ENCODE results near the gene ARHGAP1. TPM values are rescaled to one million over a fixed set of nuclear protein-coding genes. Genes with fewer than 3 reads are reported as not detected.

Gene ARHGAP1
- polyA plus RNA-seq, 3 donors = 31.6 to 59.3 (median 44.1) TPM

DNA sequence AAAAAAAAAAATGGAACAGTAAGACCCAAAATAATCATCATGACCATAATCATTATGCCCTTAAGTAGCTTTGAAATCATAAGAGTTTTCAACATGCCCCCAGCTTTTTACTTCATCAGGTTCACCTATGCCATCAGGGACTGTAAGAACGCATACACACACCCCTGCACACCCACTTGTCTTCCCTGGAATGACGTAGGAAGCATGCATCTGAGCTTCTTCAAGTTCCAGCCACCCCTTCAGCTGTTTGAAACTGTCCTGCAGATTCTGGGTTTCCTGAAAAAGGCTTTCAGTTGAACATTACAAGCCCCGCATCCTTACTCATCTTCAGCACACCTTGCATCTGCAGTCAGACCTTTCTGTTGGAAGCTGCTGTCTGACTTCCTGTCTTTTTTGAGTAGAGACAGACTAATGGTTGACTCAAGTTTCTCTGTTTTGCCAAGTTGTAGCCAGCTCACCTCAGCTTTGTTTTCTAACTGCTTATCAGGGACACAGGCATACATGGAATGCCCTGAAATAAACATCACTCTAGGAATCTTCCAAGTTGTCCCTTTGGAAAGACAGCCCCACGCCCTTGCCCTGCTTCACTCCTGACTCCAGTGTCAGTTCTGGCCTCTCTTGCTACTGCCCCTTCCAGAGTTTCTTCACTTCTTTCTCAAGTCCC lies 37.0 kb downstream of the ARHGAP1 start:
- Mint-ChIP-seq H3K27ac (peak overlapping the region in 3 of 7 donors; percentile 3 to 61 (median 46)), H3K36me3 (peaks cover 82 to 97% of the 10 kb centered on the region in 2 donors), H3K27me3 (ENCODE audit: low read depth in 3 of 3) (peaks cover 0 to 1% (median 0%) of the 10 kb centered on the region in 3 donors), H3K9me3 (no peaks in the 10 kb centered on the region), H3K4me3 (no peak overlapping the region), H3K4me1 (peaks cover 19% of the 10 kb centered on the region)
- TF ChIP-seq CTCF (IDR thresholded peaks at IDR 0.05) = no peak
- Histone ChIP-seq H3K79me2 (ENCODE audit: insufficient read depth, low read length) (peaks cover 25% of the 10 kb centered on the region), H3K4me2 (replicated peaks; ENCODE audit: extremely low read depth, low read length, poor library complexity, severe bottlenecking) (no peak overlapping the region), H3K36me3 (replicated peaks in 1 of 2; ENCODE audit: control insufficient read depth in 1 of 2, insufficient read depth in 2 of 2, low read length in 2 of 2) (peaks cover 81 to 97% of the 10 kb centered on the region in 2 donors), H3K9ac (ENCODE audit: insufficient read depth, low read length, poor library complexity, severe bottlenecking) (no peak overlapping the region), H4K20me1 (ENCODE audit: insufficient read depth, low read length) (peaks cover 5% of the 10 kb centered on the region), H3K4me1 (ENCODE audit: control insufficient read depth in 1 of 2, insufficient read depth in 2 of 2, low read length in 2 of 2) (peaks cover 14 to 17% of the 10 kb centered on the region in 2 donors), H3K27me3 (ENCODE audit: control insufficient read depth in 2 of 2, insufficient read depth in 2 of 2, low read length in 2 of 2) (no peaks in the 10 kb centered on the region), H3K27ac (ENCODE audit: low read depth in 1 of 2, low read length in 2 of 2) (peak overlapping the region in 1 of 2 donors; percentile 16), H3K9me3 (replicated peaks in 1 of 2; ENCODE audit: control insufficient read depth in 1 of 2, insufficient read depth in 1 of 2, low read length in 2 of 2) (no peaks in the 10 kb centered on the region), H3K4me3 (replicated peaks in 1 of 3; ENCODE audit: low read depth in 2 of 3, low read length in 3 of 3) (no peak overlapping the region), H2AFZ (ENCODE audit: insufficient read depth, low read depth, low read length, poor library complexity, severe bottlenecking) (no peak overlapping the region)
- 97% methylated on average over 4 of the region's 4 CpGs for WGBS (ENCODE audit: insufficient coverage)
- DNase-seq = no peak
- intact Hi-C loops (cut with micrococcal nuclease) = no loop called here

- Histone ChIP-seq H3K79me2 (ENCODE audit: insufficient read depth, low read length) (peaks cover 17% of the 10 kb centered on the region), H4K20me1 (ENCODE audit: insufficient read depth, low read length) (peaks cover 5% of the 10 kb centered on the region), H3K4me2 (replicated peaks; ENCODE audit: extremely low read depth, low read length, poor library complexity, severe bottlenecking) (no peak overlapping the region), H3K36me3 (replicated peaks in 1 of 2; ENCODE audit: control insufficient read depth in 1 of 2, insufficient read depth in 2 of 2, low read length in 2 of 2) (peaks cover 77 to 97% of the 10 kb centered on the region in 2 donors), H3K4me3 (replicated peaks in 1 of 3; ENCODE audit: low read depth in 2 of 3, low read length in 3 of 3) (no peak overlapping the region), H3K27me3 (ENCODE audit: control insufficient read depth in 2 of 2, insufficient read depth in 2 of 2, low read length in 2 of 2) (no peaks in the 10 kb centered on the region), H2AFZ (ENCODE audit: insufficient read depth, low read depth, low read length, poor library complexity, severe bottlenecking) (no peak overlapping the region), H3K4me1 (ENCODE audit: control insufficient read depth in 1 of 2, insufficient read depth in 2 of 2, low read length in 2 of 2) (peaks cover 14 to 17% of the 10 kb centered on the region in 2 donors), H3K9ac (ENCODE audit: insufficient read depth, low read length, poor library complexity, severe bottlenecking) (no peak overlapping the region), H3K27ac (ENCODE audit: low read depth in 1 of 2, low read length in 2 of 2) (no peak overlapping the region), H3K9me3 (replicated peaks in 1 of 2; ENCODE audit: control insufficient read depth in 1 of 2, insufficient read depth in 1 of 2, low read length in 2 of 2) (no peaks in the 10 kb centered on the region)
- H3K4me1 Mint-ChIP-seq = peaks cover 26% of the 10 kb centered on the region
- intact Hi-C loops (cut with micrococcal nuclease) = no loop called here
- H3K27me3 Mint-ChIP-seq (ENCODE audit: low read depth in 3 of 3) = peaks cover 0 to 1% (median 0%) of the 10 kb centered on the region in 3 donors
- H3K36me3 Mint-ChIP-seq = peaks cover 83 to 97% of the 10 kb centered on the region in 2 donors
- no peak overlapping the region for H3K4me3 Mint-ChIP-seq
- peak overlapping the region in 1 of 7 donors; percentile 36 for H3K27ac Mint-ChIP-seq
- no peak for TF ChIP-seq CTCF (IDR thresholded peaks at IDR 0.05)
- no peaks in the 10 kb centered on the region for H3K9me3 Mint-ChIP-seq
- DNase-seq = no peak
These were observed 38.1 kb downstream of the ARHGAP1 start for GRCh38 chr11:46662366-46662765.
